Retina (tissue), 1 donor: ENCODE data around the gene MARCHF11.

Experiments
- DNase-seq: peaks from one replicate; pipeline ENCODE4 v3.0.0-alpha.2; 2016

MARCHF11 gene

DNA sequence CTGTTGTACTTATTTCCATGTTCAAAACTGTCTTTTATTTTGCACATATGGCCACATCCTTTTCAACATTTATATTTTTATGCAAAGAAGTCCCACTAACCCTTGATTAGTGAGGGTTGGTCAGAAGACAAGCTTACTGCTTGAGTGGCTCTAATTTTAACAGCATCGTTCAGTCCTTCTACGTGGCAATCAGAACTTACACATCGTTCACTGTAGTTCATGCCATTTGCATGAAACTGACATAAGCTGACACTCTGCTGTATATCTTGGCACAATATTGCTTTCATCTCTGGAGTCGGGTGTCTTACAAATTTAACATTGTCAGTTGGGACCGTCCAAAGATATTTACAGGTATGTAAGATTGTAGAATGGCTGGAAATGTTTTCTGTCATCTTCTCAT lies 50.6 kb downstream of the MARCHF11 start:
- DNase-seq = no peak

GRCh38 chr5:16127865-16128544 lies 51.6 kb downstream of the MARCHF11 start:
- DNase-seq = no peak

DNA sequence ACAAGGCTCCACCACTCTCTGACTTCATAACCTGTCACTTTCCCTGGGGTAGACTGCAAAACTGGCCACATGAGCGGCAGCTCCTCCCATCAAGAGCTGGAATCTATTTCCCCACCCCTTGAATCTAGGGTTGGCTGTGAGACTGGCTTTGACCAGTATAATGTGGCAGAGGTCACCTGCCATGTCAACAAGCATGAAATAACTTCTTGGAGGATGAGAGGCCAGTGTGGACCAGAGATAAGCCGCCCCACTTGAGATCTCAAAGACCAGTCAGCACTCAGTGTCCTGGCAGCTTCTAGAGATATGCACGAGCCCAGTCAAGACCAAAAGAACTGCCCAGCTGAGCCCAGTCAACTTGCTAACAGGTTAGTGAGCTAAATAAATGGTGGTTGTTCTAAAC lies 59.0 kb downstream of the MARCHF11 start:
- no peak for DNase-seq

- no peak for DNase-seq
Observed at GRCh38 chr5:16119790-16120189, 59.8 kb downstream of the MARCHF11 start.

- no peak for DNase-seq
Observed at GRCh38 chr5:16115140-16115539, 64.5 kb downstream of the MARCHF11 start.

DNA sequence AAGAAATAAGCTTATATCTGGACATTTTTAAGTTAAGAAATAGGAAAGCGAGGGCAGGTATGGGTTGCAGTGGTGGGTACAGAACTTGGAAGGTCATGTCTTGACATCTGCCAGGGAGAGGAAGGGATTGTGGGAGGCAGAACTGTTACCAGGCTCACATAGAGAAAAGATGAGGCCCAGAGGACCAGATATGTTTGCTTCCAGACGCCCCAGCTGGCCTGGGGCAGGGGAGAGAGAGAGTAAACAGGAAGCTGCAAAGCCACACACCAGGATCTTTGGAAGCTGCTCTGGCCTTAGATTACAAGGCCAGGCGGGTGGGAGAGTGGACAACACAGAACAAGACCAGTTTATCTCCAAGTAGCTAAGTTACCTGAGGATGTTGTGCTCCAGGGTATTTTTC lies 71.2 kb downstream of the MARCHF11 start:
- no peak for DNase-seq

GRCh38 chr5:16104961-16105360 lies 74.6 kb downstream of the MARCHF11 start:
- no peak for DNase-seq

- no peak for DNase-seq
Observed at GRCh38 chr5:16095612-16096011, 84.0 kb downstream of the MARCHF11 start.

- DNase-seq = no peak
Observed at GRCh38 chr5:16090270-16090669, 89.3 kb downstream of the MARCHF11 start.

DNA sequence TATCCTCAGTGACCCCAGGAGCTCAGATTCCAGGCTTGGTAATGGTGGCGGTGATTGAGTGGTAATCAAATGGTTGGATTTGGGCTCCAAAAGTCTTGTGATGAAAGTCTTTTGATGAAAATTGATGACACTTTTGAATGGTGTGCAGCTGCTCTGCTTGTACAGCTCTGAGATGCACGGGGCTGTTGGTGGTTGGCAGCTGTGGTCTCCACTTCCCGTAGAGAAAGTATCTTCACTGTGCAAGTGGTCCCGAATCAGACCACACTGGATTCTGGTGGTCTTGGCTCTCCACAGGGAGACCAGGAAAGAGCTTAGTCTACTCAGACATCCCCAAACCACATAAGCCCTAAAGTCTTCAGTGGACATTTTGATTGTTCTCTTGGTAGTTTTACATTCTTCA lies 96.6 kb downstream of the MARCHF11 start:
- DNase-seq = no peak

- peak; percentile 80 for DNase-seq
Observed at GRCh38 chr5:16082053-16082452, 97.5 kb downstream of the MARCHF11 start.

GRCh38 chr5:16081376-16081955 lies 98.1 kb downstream of the MARCHF11 start:
- DNase-seq = peak; percentile 74

DNA sequence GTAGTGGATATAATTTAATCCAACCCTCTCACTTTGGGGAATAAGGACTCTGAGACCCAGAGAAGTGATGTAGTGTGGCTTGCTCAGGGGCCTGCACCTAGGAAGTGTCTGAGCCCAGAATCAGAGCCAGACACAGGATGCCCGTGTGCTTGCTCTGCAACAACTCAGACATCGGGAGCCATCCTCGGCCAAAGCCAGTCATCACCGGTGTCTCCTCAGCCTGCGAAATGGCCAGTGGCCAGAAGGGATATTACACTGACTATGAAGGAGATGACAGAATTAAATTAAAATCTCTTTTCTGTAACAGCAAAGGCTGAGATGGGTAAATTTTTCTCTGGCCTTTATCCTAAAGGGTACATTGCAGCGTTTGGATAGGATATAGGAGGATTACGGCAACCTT lies 102.9 kb downstream of the MARCHF11 start:
- no peak for DNase-seq

DNA sequence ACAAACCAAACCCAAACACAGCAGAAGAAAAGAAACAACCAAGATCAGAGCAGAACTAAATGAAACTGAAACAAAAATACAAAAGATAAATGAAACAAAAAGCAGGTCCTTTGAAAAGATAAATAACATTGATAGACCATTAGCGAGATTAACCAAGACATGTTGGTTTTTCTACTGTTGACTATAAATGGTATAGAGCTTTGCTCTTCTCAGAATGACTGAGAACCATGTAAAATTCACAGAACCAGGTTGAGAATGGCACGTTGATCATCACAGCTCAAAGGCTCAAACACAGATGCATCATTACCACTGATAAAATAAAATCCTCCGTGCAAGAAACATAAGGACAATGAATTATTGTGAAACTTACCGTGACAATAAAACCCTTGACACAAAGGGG lies 105.2 kb downstream of the MARCHF11 start:
- DNase-seq = no peak

GRCh38 chr5:16072616-16073015 lies 107.0 kb downstream of the MARCHF11 start:
- DNase-seq = no peak

- no peak for DNase-seq
Observed at GRCh38 chr5:16067415-16067814, 112.2 kb downstream of the MARCHF11 start.

- DNase-seq = no peak
Observed at GRCh38 chr5:16066810-16067209, 112.8 kb downstream of the MARCHF11 start.

GRCh38 chr5:16066320-16066719 lies 113.3 kb downstream of the MARCHF11 start:
- no peak for DNase-seq

DNA sequence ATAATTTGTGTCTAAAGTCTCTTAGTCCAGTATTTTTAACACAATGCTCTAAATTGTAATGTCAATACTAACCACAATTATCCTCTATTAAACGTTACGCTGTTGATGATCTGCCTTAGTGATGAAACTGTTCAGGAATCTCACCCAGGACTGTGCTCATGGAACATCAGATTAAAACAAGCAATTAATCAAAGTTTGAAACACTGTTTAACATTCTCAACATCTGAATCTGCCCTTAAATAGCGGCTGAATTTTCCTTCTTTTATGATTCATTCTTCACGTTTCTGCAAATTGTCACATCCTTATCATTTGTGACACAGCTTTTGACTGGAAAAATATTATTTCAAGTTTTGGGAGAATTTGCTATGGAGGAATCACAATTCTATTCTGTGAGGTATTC lies 113.8 kb downstream of the MARCHF11 start:
- no peak for DNase-seq

DNA sequence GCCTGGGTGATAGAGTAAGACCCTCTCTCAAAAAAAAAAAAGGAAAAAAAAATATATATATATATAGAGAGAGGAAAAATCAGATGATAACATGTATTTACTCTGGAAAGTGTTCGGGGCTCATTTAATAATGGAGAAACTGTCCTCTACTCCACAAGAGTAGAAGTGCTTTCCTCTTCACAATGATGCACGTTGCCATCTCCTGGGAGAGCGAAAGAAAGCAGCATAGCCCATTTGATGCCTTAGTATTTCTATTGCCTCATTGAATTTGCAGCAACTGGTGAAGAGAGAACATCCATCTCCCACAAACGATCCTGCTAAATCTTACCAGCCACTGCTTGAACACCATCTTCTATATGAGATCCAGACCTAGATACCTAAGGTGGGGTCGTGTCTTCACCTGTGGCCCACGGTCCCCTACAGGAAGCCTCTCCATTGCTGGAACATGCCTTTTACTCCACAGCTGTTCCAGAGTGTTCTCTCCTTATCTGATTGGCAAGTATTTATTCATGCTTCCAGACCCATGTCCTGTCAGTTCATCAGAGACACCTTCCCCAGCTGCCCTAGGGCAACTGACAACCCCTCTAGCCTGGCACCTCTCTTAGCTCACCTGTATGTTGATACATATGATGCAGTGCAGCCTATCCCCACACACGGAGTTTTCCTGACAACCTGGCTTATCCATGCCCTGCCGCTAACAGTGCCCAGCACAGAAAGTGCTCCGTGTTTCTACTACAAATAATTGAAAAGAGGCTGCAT lies 115.3 kb downstream of the MARCHF11 start:
- DNase-seq = no peak

- peak; percentile 37 for DNase-seq
Observed at GRCh38 chr5:16061163-16061562, 118.4 kb downstream of the MARCHF11 start.

DNA sequence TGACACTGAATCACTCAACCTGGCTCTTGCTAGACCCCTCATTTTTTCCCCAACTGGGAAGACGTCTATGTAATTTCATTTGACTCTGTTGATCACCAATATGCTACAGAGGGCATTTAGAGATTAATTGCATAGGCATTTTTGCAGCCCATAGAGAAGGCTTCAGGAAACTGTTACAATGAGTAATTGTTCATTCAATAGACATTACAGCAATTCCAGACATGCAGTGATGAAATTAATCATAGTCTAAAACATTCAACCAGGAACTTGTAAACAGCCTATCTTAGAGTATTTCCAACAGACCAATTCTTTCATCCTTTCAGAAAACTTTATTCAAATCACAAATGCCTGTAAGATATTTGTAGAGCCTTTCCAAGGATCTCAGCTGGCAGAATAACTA lies 122.3 kb downstream of the MARCHF11 start:
- no peak for DNase-seq

DNA sequence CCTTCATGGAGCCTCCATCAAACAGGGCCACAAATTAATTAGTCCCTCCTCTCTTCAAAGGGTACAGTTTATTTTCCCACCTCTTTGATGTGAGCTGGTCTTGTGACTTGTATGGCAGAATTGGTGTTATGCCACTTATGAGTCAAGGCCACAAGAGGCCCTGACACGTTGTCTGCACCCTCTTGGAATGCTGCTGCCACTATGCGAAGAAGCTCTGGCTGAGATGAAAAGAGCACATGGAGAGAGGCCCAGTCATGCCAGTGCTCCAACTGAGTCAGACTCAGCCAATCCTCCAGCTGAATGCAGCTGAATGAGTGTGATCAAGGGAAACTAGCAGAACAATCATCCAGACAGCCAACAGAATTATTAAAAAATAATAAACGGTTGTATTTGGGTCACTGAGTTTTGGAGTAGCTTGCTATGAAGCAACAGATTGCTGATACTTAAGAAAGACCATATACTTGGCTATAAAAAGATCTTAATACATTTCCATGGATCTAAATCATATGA lies 128.3 kb downstream of the MARCHF11 start:
- no peak for DNase-seq

GRCh38 chr5:16050414-16050813 lies 129.2 kb downstream of the MARCHF11 start:
- no peak for DNase-seq
